ENCODE results near the gene CDK2AP2. TPM values are rescaled to one million over a fixed set of nuclear protein-coding genes. Genes with fewer than 3 reads are reported as not detected.

Gene CDK2AP2
- total and polyA plus RNA-seq, 2 donors (not counting 1 experiment from before 2014, with no cell fraction given) = 62.7 to 112 TPM

DNA sequence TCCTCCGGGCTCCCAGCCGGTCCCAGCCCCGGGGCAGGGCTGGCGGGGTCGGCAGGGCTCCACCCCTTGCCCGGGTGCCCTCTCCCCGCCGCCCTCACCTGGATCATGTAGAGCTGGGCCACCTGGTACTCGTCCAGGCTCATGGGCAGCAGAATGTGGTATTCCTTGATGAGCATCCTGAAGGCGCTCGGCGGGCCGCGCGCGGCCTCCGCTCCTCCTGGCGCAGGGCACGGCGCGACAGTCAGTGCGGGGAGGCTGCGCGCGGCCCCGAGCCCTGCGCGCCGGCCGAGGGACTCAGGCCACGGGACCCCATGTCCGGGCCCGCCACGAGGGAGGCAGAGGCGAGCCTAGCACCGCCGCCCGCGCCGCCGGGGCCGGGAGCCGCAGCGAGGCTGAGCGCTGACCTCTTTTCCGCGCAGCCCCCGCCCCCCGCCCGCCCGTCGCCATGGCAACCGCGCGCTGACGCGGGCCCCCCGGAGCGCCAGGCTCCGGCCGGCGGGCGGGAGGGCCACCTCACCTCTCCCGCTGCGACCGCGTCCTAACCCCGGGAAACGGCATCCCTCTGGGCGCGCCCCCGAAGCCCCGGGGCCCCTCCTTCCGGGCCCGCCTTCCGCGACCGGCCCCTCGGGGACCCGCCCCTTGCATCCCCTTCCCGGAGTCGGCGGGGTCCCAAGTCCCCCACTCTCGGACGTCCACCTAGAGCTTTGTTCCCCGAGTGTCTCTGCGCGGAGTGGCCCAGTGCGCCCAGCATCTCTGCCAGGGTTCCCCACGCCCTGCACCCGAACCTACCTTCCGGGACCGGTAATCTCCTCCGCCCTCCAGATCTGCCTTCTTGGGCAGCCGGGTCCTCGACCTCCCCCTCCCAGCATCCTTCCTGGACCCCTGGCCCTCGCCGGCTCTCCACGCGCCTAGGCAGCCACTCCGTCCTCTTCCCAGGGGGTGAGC lies 3.7 kb downstream of the CDK2AP2 start:
- Histone ChIP-seq H3K4me2 (replicated peaks; ENCODE audit: low read depth, low read length, poor library complexity, severe bottlenecking) (peak overlapping the region; percentile 97), H3K27me3 (replicated peaks in 1 of 4; ENCODE audit: control extremely low read depth in 1 of 4, control insufficient read depth in 3 of 4, insufficient read depth in 4 of 4, low read length in 3 of 4) (no peaks in the 10 kb centered on the region), H3K27ac (ENCODE audit: low read length in 2 of 2) (peak overlapping the region; percentile 52 to 98), H3K36me3 (replicated peaks in 1 of 2; ENCODE audit: control extremely low read depth in 1 of 2, control insufficient read depth in 1 of 2, extremely low read depth in 1 of 2, insufficient read depth in 2 of 2, low read length in 1 of 2) (peaks cover 0 to 47% of the 10 kb centered on the region in 2 experiments), H3K9ac (ENCODE audit: low read length) (peak overlapping the region; percentile 89), H3K4me1 (ENCODE audit: control insufficient read depth in 2 of 2, insufficient read depth in 2 of 2, low read length in 2 of 2) (peaks cover 40 to 50% of the 10 kb centered on the region in 2 donors), H3K79me2 (ENCODE audit: control insufficient read depth, insufficient read depth, low read length) (peaks cover 47% of the 10 kb centered on the region), H2AFZ (ENCODE audit: insufficient read depth, low read depth, low read length, poor library complexity, severe bottlenecking) (peak overlapping the region; percentile 74), H4K20me1 (ENCODE audit: control insufficient read depth, insufficient read depth, low read length, poor library complexity, severe bottlenecking) (peaks cover 74% of the 10 kb centered on the region), H3K9me3 (ENCODE audit: control extremely low read depth in 1 of 3, control insufficient read depth in 2 of 3, insufficient read depth in 1 of 3, low read length in 2 of 3) (no peaks in the 10 kb centered on the region), H3K4me3 (ENCODE audit: control extremely low read depth in 1 of 5, extremely low read depth in 1 of 5, insufficient read depth in 1 of 5, low read depth in 2 of 5, low read length in 4 of 5) (peak overlapping the region; percentile 39 to 92 (median 88))
- Mint-ChIP-seq H3K27ac (peak overlapping the region; percentile 90), H3K4me1 (peaks cover 48% of the 10 kb centered on the region), H3K27me3 (no peaks in the 10 kb centered on the region), H3K9me3 (ENCODE audit: insufficient read depth) (no peaks in the 10 kb centered on the region), H3K4me3 (peak overlapping the region; percentile 92)
- intact Hi-C loops (cut with micrococcal nuclease) = loop anchor here (2.0 kb wide), 1 partner anchor 215 kb away; the partner anchor contains the start of gene ANKRD13D
- ATAC-seq (ENCODE audit: low read depth) (no peak), DNase-seq (no peak)
- 4% methylated on average over 101 of the region's 101 CpGs for WGBS (ENCODE audit: insufficient coverage)
- POLR2A ChIA-PET = interaction anchor here (0.5 to 2.1 kb wide), 8 partner anchors 21 to 373 kb away, joined by 3 to 13 read pairs (median 5); partner anchors contain the start of genes AIP, PPP1CA, PTPRCAP and RAD9A
- no peak for TF ChIP-seq EZH2 (IDR thresholded peaks at IDR 0.05; ENCODE audit: borderline replicate concordance, insufficient read depth, low read depth, low read length, poor library complexity, severe bottlenecking)
- TF ChIP-seq, protein P1, sequence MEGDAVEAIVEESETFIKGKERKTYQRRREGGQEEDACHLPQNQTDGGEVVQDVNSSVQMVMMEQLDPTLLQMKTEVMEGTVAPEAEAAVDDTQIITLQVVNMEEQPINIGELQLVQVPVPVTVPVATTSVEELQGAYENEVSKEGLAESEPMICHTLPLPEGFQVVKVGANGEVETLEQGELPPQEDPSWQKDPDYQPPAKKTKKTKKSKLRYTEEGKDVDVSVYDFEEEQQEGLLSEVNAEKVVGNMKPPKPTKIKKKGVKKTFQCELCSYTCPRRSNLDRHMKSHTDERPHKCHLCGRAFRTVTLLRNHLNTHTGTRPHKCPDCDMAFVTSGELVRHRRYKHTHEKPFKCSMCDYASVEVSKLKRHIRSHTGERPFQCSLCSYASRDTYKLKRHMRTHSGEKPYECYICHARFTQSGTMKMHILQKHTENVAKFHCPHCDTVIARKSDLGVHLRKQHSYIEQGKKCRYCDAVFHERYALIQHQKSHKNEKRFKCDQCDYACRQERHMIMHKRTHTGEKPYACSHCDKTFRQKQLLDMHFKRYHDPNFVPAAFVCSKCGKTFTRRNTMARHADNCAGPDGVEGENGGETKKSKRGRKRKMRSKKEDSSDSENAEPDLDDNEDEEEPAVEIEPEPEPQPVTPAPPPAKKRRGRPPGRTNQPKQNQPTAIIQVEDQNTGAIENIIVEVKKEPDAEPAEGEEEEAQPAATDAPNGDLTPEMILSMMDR (IDR thresholded peaks at IDR 0.05) = no peak
- CTCF ChIA-PET = interaction anchor here (1.4 to 2.8 kb wide), 6 partner anchors 16 to 158 kb away, joined by 5 to 20 read pairs (median 8); partner anchors contain the start of genes PPP1CA, RAD9A and TBC1D10C
